C4-2B (cell line): ENCODE data around the gene LRP6.

ENCODE experiments used
- ZFX ChIP-seq: fragments of 450-650 bp; IDR thresholded peaks from 2 replicates; pipeline ENCODE4 v1.6.1; 2017
- TF ChIP-seq, protein P1 (sequence below): fragments of 450-650 bp; conservative IDR thresholded peaks from 2 replicates; pipeline ENCODE4 v1.5.1; 2017; ENCODE audit warnings: mild to moderate bottlenecking

DNA sequence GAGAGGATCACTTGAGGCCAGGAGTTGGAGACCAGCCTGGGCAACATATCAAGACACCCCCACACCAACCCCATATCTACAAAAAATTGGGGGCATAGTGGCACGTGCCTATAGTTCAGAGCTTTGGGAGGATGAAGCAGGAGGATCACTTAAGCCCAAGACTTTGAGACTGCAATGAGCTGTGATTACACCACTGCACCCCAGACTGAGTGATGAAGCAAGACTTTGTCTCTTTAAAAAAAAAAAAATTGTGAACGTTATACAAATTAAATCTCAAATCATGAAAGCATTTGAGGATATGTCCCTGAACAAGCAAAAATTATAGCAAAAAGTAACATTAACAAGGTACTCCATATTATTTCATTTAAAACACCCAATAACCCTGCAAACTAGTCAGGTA lies 2.9 kb downstream of the LRP6 start:
- TF ChIP-seq, protein P1, sequence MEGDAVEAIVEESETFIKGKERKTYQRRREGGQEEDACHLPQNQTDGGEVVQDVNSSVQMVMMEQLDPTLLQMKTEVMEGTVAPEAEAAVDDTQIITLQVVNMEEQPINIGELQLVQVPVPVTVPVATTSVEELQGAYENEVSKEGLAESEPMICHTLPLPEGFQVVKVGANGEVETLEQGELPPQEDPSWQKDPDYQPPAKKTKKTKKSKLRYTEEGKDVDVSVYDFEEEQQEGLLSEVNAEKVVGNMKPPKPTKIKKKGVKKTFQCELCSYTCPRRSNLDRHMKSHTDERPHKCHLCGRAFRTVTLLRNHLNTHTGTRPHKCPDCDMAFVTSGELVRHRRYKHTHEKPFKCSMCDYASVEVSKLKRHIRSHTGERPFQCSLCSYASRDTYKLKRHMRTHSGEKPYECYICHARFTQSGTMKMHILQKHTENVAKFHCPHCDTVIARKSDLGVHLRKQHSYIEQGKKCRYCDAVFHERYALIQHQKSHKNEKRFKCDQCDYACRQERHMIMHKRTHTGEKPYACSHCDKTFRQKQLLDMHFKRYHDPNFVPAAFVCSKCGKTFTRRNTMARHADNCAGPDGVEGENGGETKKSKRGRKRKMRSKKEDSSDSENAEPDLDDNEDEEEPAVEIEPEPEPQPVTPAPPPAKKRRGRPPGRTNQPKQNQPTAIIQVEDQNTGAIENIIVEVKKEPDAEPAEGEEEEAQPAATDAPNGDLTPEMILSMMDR = no peak
- TF ChIP-seq ZFX = no peak
